Cardiac muscle cell (in vitro differentiated cells and primary cell): Measurements from ENCODE around the gene LRRC34. TPM values are rescaled to one million over a fixed set of nuclear protein-coding genes. Genes with fewer than 3 reads are reported as not detected.
A peak's percentile ranks its signal among the peaks of the same experiment; 100 is the strongest.

Source experiments
- DNase-seq, 2 donors: peaks; one replicate each; pipeline versions ENCODE4 v3.0.0 to v3.0.0-alpha.2; 2010 to 2017; ENCODE audit warnings: low read depth in 1 of 2, low spot score in 1 of 2
- H3K27ac ChIP-seq: fragments of 200-600 bp; sonication (generic); 2 replicates; pipeline ENCODE4 v1.5.1; 2016
- H3K27me3 ChIP-seq: fragments of 200-600 bp; sonication (generic); 2 replicates; pipeline ENCODE4 v1.6.0; 2016; ENCODE audit warnings: control low read depth
- H3K36me3 ChIP-seq: fragments of 200-600 bp; sonication (generic); 2 replicates; pipeline ENCODE4 v1.5.1; 2016; ENCODE audit warnings: control low read depth
- H3K4me1 ChIP-seq: fragments of 200-600 bp; sonication (generic); 2 replicates; pipeline ENCODE4 v1.8.1; 2017; ENCODE audit warnings: low read depth, mild to moderate bottlenecking, mixed run types
- H3K4me3 ChIP-seq: fragments of 200-600 bp; sonication (generic); 2 replicates; pipeline ENCODE4 v1.5.1; 2016; ENCODE audit warnings: mild to moderate bottlenecking
- H3K9me3 ChIP-seq: fragments of 200-600 bp; sonication (generic); 2 replicates; pipeline ENCODE4 v1.5.1; 2017; ENCODE audit warnings: low read depth, mild to moderate bottlenecking, control low read depth
- polyA plus RNA-seq: library from polyadenylated mRNA; unstranded; fragments of >200 nt; fragmentation: Nextera tagmentation; extraction: Ambion mirVana; gene quantifications from 2 replicates; pipeline ENCODE4 v1.2.1, GENCODE V29; 2016
- total RNA-seq: library from RNA; depleted of rRNA; stranded (reverse); fragments of >200 nt; gene quantifications from 2 replicates; pipeline ENCODE4 v1.2.3, GENCODE V29; 2016
- TF ChIP-seq, protein P1 (sequence below): IDR thresholded peaks from 2 replicates; pipeline ENCODE4 v1.5.1; 2012; ENCODE audit warnings: low read depth, mild to moderate bottlenecking, low read length

The LRRC34 gene
- total and polyA plus RNA-seq, 2 experiments from 2014 or later, result 5.2 to 6.8 TPM

DNA sequence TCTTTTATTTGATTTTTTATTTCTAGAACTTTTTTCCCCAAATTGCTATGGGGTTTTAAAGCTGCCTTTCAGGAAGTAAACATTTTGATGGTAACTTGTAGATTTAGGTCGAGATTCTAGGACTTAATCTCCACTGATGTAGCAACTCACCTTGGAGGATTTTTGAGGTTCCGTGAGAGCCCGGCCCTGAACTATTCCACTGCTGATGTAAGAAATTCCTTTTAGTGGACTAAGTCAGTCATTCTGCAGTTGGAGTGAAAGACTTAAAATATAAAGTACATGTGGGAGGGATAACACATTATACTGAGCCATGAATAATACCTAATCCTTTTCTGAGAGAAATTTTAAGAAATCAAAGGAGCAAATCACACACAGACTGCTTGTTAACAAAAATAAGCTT lies 12.6 kb upstream of the LRRC34 start:
- TF ChIP-seq, protein P1, sequence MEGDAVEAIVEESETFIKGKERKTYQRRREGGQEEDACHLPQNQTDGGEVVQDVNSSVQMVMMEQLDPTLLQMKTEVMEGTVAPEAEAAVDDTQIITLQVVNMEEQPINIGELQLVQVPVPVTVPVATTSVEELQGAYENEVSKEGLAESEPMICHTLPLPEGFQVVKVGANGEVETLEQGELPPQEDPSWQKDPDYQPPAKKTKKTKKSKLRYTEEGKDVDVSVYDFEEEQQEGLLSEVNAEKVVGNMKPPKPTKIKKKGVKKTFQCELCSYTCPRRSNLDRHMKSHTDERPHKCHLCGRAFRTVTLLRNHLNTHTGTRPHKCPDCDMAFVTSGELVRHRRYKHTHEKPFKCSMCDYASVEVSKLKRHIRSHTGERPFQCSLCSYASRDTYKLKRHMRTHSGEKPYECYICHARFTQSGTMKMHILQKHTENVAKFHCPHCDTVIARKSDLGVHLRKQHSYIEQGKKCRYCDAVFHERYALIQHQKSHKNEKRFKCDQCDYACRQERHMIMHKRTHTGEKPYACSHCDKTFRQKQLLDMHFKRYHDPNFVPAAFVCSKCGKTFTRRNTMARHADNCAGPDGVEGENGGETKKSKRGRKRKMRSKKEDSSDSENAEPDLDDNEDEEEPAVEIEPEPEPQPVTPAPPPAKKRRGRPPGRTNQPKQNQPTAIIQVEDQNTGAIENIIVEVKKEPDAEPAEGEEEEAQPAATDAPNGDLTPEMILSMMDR, result no peak
- DNase-seq, result no peak
- no peaks in the 10 kb centered on the region for H3K4me1 ChIP-seq
- no peak overlapping the region for H3K27ac ChIP-seq
- no peak overlapping the region for H3K4me3 ChIP-seq
- no peaks in the 10 kb centered on the region for H3K27me3 ChIP-seq
- H3K9me3 ChIP-seq, result no peaks in the 10 kb centered on the region
- no peaks in the 10 kb centered on the region for H3K36me3 ChIP-seq

- no peaks in the 10 kb centered on the region for H3K36me3 ChIP-seq
- H3K27me3 ChIP-seq, result no peaks in the 10 kb centered on the region
- no peaks in the 10 kb centered on the region for H3K4me1 ChIP-seq
- no peak for DNase-seq
- TF ChIP-seq, protein P1, result no peak
- no peak overlapping the region for H3K27ac ChIP-seq
- H3K9me3 ChIP-seq, result no peaks in the 10 kb centered on the region
- H3K4me3 ChIP-seq, result no peak overlapping the region
Observed at GRCh38 chr3:169822983-169823382, 10.3 kb upstream of the LRRC34 start.

DNA sequence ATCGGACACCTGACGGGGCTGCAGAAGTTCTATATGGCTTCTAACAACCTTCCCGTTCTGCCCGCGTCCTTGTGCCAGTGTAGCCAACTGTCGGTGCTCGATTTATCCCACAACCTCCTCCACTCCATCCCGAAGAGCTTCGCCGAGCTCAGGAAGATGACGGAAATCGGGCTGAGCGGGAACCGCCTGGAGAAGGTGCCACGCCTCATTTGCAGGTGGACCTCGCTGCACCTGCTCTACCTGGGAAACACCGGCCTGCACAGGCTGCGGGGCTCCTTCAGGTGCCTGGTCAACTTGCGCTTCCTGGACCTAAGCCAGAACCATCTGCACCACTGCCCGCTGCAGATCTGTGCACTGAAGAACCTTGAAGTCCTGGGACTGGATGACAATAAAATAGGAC lies 9.8 kb upstream of the LRRC34 start:
- DNase-seq, result no peak
- H3K36me3 ChIP-seq, result no peaks in the 10 kb centered on the region
- H3K9me3 ChIP-seq, result no peaks in the 10 kb centered on the region
- no peak overlapping the region for H3K4me3 ChIP-seq
- TF ChIP-seq, protein P1, result no peak
- H3K27ac ChIP-seq, result no peak overlapping the region
- no peaks in the 10 kb centered on the region for H3K4me1 ChIP-seq
- no peaks in the 10 kb centered on the region for H3K27me3 ChIP-seq

DNA sequence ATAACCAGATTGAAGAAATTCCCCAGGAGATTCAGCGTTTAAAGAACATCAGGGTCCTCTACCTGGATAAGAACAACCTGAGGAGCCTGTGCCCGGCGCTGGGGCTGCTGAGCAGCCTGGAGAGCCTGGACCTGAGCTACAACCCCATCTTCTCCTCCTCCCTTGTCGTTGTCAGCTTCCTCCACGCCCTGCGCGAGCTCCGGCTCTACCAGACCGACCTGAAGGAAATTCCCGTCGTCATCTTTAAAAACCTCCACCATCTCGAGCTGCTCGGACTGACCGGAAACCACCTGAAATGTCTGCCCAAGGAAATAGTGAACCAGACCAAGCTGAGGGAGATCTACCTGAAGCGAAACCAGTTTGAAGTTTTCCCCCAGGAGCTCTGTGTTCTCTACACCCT lies 9.4 kb upstream of the LRRC34 start:
- Histone ChIP-seq H3K9me3 (no peaks in the 10 kb centered on the region), H3K36me3 (no peaks in the 10 kb centered on the region), H3K4me3 (no peak overlapping the region), H3K27ac (no peak overlapping the region), H3K4me1 (no peaks in the 10 kb centered on the region), H3K27me3 (no peaks in the 10 kb centered on the region)
- TF ChIP-seq, protein P1, result no peak
- no peak for DNase-seq

- H3K4me3 ChIP-seq, result no peak overlapping the region
- H3K27me3 ChIP-seq, result no peaks in the 10 kb centered on the region
- H3K9me3 ChIP-seq, result no peaks in the 10 kb centered on the region
- DNase-seq, result peak in 1 of 2 donors; percentile 58
- no peak overlapping the region for H3K27ac ChIP-seq
- TF ChIP-seq, protein P1, result no peak
- no peaks in the 10 kb centered on the region for H3K36me3 ChIP-seq
- no peaks in the 10 kb centered on the region for H3K4me1 ChIP-seq
Observed at GRCh38 chr3:169818316-169818715, 5.6 kb upstream of the LRRC34 start.

DNA sequence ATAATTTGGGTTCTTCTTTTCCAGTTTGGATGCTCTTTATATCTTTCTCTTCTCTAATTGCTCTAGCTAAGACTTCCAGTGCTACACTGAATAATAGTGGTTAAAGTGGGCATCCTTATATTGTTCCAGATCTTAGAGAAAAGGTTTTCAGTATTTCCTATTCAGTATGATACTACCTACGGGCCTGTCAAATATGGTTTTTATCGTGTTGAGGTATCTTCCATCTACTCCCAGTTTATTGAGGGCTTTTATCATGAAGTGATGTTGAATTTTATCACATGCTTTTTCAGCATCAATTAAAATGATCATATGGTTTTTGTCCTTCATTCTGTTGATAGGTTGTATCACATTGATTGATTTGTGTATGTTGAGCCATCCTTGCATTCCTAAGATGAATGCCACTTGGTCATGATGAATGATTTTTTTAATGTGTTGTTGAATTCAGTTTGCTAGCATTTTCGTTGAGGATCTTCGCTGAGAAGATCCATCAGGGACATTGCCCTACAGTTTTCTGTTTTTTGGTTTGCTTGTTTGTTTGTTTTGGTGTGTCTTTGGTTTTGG lies 3.0 kb upstream of the LRRC34 start:
- Histone ChIP-seq H3K27ac (no peak overlapping the region), H3K27me3 (no peaks in the 10 kb centered on the region), H3K4me1 (peaks cover 5% of the 10 kb centered on the region), H3K9me3 (no peaks in the 10 kb centered on the region), H3K36me3 (no peaks in the 10 kb centered on the region), H3K4me3 (no peak overlapping the region)
- no peak for DNase-seq
- TF ChIP-seq, protein P1, result no peak
